Measurements from ENCODE around the gene ZC3HAV1. TPM values are rescaled to one million over a fixed set of nuclear protein-coding genes. Genes with fewer than 3 reads are reported as not detected.

ZC3HAV1 gene
- total RNA-seq, 4 donors from 2014 or later, result 27.7 to 34.7 (median 29.2) TPM

GRCh38 chr7:139036901-139037300 is 72.6 kb downstream of the ZC3HAV1 start:
- peak overlapping the region in 2 of 4 donors; percentile 68 to 95 for H3K4me3 ChIP-seq
- no peak for DNase-seq
- H3K4me1 ChIP-seq, result peaks cover 18 to 55% (median 25%) of the 10 kb centered on the region in 3 donors
- no peaks in the 10 kb centered on the region for H3K9me3 ChIP-seq
- TF ChIP-seq POLR2A (IDR thresholded peaks at IDR 0.05) (no peak), CTCF (IDR thresholded peaks at IDR 0.05) (no peak)
- peaks cover 0 to 16% (median 0%) of the 10 kb centered on the region in 3 donors for H3K36me3 ChIP-seq
- intact Hi-C loops (cut with DNase I), result no loop called here
- no peaks in the 10 kb centered on the region for H3K27me3 ChIP-seq
- 41 to 60% methylated on average over 3 of the region's 3 CpGs for WGBS, 2 donors
- H3K27ac ChIP-seq, result peak overlapping the region in 2 of 4 donors; percentile 85 to 92

GRCh38 chr7:139035586-139036353 is 73.8 kb downstream of the ZC3HAV1 start, which contains the start of gene ZC3HAV1L:
TSS of gene ZC3HAV1L (minus strand) at chr7:139036042. CDS start at chr7:139036017, 25 bp downstream.
- H3K4me1 ChIP-seq, result peaks cover 18 to 55% (median 25%) of the 10 kb centered on the region in 3 donors

GRCh38 chr7:139034855-139035585 is 74.5 kb downstream of the ZC3HAV1 start:
- DNase-seq, result no peak
- TF ChIP-seq CTCF (IDR thresholded peaks at IDR 0.05) (no peak), POLR2A (IDR thresholded peaks at IDR 0.05) (no peak)
- Histone ChIP-seq H3K4me1 (peaks cover 18 to 55% (median 25%) of the 10 kb centered on the region in 3 donors), H3K27ac (peak overlapping the region; percentile 82 to 92 (median 86)), H3K36me3 (peaks cover 0 to 34% (median 0%) of the 10 kb centered on the region in 3 donors), H3K27me3 (no peaks in the 10 kb centered on the region), H3K4me3 (peak overlapping the region; percentile 59 to 95 (median 69)), H3K9me3 (no peaks in the 10 kb centered on the region)
- intact Hi-C loops (cut with DNase I), result no loop called here
- 8 to 23% methylated on average over 6 to 10 of the region's 47 CpGs for WGBS, 2 donors

More at GRCh38 chr7:139035586-139036353, 73.8 kb downstream of the ZC3HAV1 start, which contains the start of gene ZC3HAV1L:
- Histone ChIP-seq H3K36me3 (peaks cover 0 to 27% (median 0%) of the 10 kb centered on the region in 3 donors), H3K27ac (peak within 1 kb of the TSS; percentile 82 to 92 (median 86)), H3K4me3 (peak within 1 kb of the TSS; percentile 59 to 95 (median 69)), H3K9me3 (no peaks in the 10 kb centered on the region), H3K27me3 (no peaks in the 10 kb centered on the region)
- DNase-seq, result no peak
- intact Hi-C loops (cut with DNase I), result no loop called here
- 3% methylated on average over 8 of the region's 82 CpGs; no CpG with 5 or more reads in 1 of the 2 donors for WGBS, 2 donors
- TF ChIP-seq POLR2A (IDR thresholded peaks at IDR 0.05) (peak in 1 of 4 donors; percentile 38), CTCF (IDR thresholded peaks at IDR 0.05) (no peak)

- no peak for DNase-seq
- peaks cover 0 to 41% (median 0%) of the 10 kb centered on the region in 3 donors for H3K36me3 ChIP-seq
- peak overlapping the region in 3 of 4 donors; percentile 85 to 92 (median 88) for H3K27ac ChIP-seq
- WGBS, 2 donors, result 61 to 64% methylated on average over 5 of the region's 5 CpGs
- peak overlapping the region; percentile 59 to 95 (median 69) for H3K4me3 ChIP-seq
- no peak for TF ChIP-seq CTCF (IDR thresholded peaks at IDR 0.05)
- TF ChIP-seq POLR2A (IDR thresholded peaks at IDR 0.05), result no peak
- no peaks in the 10 kb centered on the region for H3K9me3 ChIP-seq
- H3K4me1 ChIP-seq, result peaks cover 18 to 55% (median 25%) of the 10 kb centered on the region in 3 donors
- intact Hi-C loops (cut with DNase I), result no loop called here
- no peaks in the 10 kb centered on the region for H3K27me3 ChIP-seq
These were observed 75.2 kb downstream of the ZC3HAV1 start for GRCh38 chr7:139034336-139034735.
